GM21723 (cell line): ENCODE results near the gene EFNB1.

Experiments used
- ATAC-seq: cut with Tn5 transposase; IDR thresholded peaks from one replicate; pipeline ENCODE4 v1.9.1; 2021; ENCODE audit warnings: mild to moderate bottlenecking, moderate library complexity; ENCODE audit not compliant: unreplicated experiment

Gene EFNB1

GRCh38 chrX:68880846-68881552 is 52.2 kb downstream of the EFNB1 start:
- ATAC-seq: no peak

GRCh38 chrX:68881911-68882310 is 53.1 kb downstream of the EFNB1 start:
- ATAC-seq: no peak

GRCh38 chrX:68883800-68884199 is 55.0 kb downstream of the EFNB1 start:
- ATAC-seq: no peak

- ATAC-seq: no peak
Measured at GRCh38 chrX:68889249-68889648, 60.4 kb downstream of the EFNB1 start.
